H1 (cell line): ENCODE results near the gene NEU4. TPM values are rescaled to one million over a fixed set of nuclear protein-coding genes. Genes with fewer than 3 reads are reported as not detected.

Experiments used
- BRCA1 ChIP-seq: IDR thresholded peaks from 2 replicates; pipeline ENCODE4 v1.6.1; 2012; ENCODE audit warnings: low read depth, low read length, improper control_type of control experiment
- JUN ChIP-seq: IDR thresholded peaks from 2 replicates; pipeline ENCODE4 v1.6.1; 2011; ENCODE audit warnings: low read depth, mild to moderate bottlenecking, improper control_type of control experiment, low read length
- KDM4A ChIP-seq: IDR thresholded peaks from one replicate; pipeline ENCODE4 v1.7.1; 2012; ENCODE audit warnings: low read depth, mild to moderate bottlenecking, moderate library complexity, low read length, inconsistent platforms; ENCODE audit not compliant: severe bottlenecking
- NRF1 ChIP-seq: IDR thresholded peaks from 2 replicates; pipeline ENCODE4 v1.6.1; 2011; ENCODE audit warnings: mild to moderate bottlenecking, low read depth, low read length, improper control_type of control experiment
- RXRA ChIP-seq: IDR thresholded peaks from 2 replicates; pipeline ENCODE4 v1.6.1; 2011; ENCODE audit warnings: low read depth, mild to moderate bottlenecking, low read length, moderate library complexity; ENCODE audit not compliant: insufficient read depth
- polyA plus RNA-seq, 7 experiments: library from polyadenylated mRNA; depleted of rRNA in 3 of 7; stranded (reverse) in 5 of 7; unstranded in 2 of 7; fragments of >200 nt in 5 of 7; fragments of 200-250 nt in 2 of 7; gene quantifications; 1 replicate in 5 of 7; 2 replicates in 1 of 7; 4 replicates in 1 of 7; pipeline versions ENCODE4 v1.2.1 to v1.2.3, GENCODE V29; 2011 to 2013; ENCODE audit warnings: missing spikeins in 2 of 7, mixed read lengths in 2 of 7
- total RNA-seq: library from RNA; stranded (reverse); fragmentation: NEBNext Ultra II Directional; extraction: Animal tissue kit (Norgen Biotek cat#: 25700); gene quantifications from 2 replicates; pipeline ENCODE4 v1.2.1, GENCODE V29; 2021

The NEU4 gene
- total and polyA plus RNA-seq, 2 of the 8 experiments (the other 6 are each of a cell fraction or from before 2014, with no cell fraction given), result 0.32 to 0.50 TPM

DNA sequence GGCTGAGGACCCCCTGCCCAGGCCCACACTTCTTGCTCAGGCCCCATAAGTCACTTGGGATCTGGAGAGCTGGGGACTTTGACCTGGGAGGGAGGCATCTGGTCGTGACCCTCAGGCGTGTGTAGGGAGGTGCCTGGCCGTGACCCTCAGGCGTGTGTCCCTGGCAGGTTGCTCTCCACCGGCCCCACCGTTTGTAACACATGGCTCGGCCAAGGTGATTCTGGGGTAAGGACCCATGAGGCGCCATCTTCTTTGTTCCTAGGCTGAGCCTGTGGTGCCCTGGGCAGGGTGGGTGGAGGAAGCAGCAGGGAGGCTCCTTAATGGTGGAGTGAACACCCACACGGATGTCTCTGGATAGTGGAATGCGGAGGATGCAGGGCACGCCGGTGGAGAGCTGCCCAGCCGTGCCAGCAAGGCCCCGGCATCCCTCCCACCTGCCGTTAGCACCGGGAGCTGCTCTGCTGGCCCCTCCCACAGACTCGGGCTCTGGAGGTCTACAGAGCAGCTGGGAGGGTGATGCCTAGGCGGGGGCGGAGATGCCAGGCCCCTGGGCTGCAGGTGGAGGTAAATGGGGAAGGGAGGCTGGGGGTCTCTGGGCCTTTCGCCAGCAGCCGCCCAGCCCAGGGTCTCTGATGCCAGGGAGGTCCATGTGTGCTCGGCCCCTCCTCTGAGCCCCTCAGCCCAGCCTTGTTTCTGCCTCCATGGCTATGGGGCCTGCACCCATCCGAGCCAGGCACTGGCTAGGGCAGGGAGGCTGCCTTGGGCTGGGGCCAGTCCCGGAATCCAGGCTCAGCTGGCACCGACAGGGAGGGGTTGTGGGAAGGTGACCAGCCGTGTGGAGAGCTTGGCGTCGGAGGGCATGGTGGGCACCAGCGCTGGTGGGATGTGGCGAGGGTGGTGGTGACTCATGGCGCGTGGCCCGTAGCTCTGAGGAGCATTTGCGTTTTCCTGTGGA lies 33.5 kb upstream of the NEU4 start (continued):
- TF ChIP-seq RXRA (no peak), KDM4A (no peak), BRCA1 (no peak), NRF1 (no peak), JUN (no peak)
